IPS-18c (cell line): ENCODE results near the gene ZNF766.
A peak's percentile ranks its signal among the peaks of the same experiment; 100 is the strongest.
"Not testable (repeated sequence)": the region's sequence is repeated elsewhere in the genome, so short reads cannot be mapped to it uniquely, and the experiment has no call there.

ENCODE experiments used
- H3K4me3 ChIP-seq: 2 replicates; pipeline ENCODE4 v1.7.0; 2013; ENCODE audit warnings: low read depth, mild to moderate bottlenecking, low read length, moderate library complexity; ENCODE audit not compliant: insufficient read depth
- H3K9me3 ChIP-seq: one replicate; pipeline ENCODE4 v1.6.1; 2013; ENCODE audit warnings: mild to moderate bottlenecking, low read length, moderate library complexity; ENCODE audit not compliant: control insufficient read depth, insufficient read depth

The ZNF766 gene

DNA sequence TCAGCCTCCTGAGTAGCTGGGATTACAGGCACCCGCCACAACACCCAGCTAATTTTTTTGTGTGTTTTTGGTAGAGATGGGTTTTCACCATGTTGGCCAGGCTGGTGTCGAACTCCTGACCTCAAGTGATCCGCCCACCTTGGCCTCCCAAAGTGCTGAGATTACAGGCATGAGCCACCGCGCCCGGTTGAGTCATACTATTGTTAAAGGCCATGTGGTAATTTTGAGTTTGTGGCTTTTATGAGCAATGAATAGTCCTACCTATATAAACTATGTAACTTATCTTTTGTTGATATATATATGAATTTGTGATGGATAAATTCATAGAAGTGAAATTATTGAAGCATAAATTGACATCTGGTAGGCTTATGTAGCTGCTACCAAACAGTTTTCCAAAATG is 3.8 kb upstream of the ZNF766 start:
- H3K4me3 ChIP-seq, H3K9me3 ChIP-seq: not testable (repeated sequence)

DNA sequence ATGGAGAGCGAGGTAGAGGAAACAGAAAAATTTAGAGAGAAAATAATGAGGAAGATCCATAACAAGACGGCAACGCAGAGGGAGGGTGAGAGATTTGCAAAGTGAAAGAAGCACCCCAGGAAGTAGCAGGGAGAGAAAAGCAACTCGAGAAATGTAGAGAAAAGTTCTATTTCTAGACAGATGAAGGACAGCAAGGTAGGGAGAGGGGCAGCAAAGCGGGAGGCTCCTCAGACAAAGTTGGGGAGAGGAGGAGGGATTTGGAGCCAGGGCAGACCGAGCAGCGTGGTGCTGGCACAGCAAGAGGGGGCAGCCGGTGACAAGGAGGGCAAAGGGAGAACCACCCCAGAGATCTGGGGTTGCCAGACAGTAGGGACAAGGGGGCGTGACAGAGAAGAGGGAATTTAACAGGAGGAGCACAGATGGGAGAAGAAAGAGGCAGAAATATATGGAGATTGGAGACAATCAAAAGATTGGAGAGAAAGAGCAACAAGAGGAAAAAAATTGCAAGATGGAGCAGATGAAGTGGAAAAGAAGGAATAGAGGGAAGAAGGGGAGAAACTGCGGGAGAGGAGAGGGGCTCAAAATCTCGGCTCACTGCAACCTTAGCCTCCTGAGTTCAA is 989 bp downstream of the ZNF766 start:
- peaks cover 4% of the 10 kb centered on the region for H3K9me3 ChIP-seq

DNA sequence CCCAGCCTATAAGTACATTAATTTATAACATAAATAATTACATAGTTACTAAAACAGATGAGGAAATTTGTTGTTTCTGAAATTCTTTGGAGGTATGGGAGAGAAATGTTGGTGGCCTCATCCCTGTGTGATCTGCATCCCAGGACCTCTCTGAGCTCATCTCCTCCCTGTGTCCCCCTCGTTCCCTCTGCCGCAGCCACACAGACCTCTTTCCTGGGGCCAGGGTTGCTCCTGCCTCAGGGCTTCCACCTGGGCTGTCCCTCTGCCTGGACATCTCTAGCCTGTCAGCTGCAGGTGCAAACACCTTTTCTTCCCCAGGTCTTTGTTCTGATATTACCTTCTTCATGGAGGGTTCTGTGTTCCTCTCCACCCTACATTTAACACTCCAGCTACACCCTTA is 3.9 kb downstream of the ZNF766 start:
- H3K9me3 ChIP-seq: peaks cover 4% of the 10 kb centered on the region
- H3K4me3 ChIP-seq: no peak overlapping the region

More for the DNA sequence above, 989 bp downstream of the ZNF766 start:
- peak overlapping the region; percentile 99 for H3K4me3 ChIP-seq

DNA sequence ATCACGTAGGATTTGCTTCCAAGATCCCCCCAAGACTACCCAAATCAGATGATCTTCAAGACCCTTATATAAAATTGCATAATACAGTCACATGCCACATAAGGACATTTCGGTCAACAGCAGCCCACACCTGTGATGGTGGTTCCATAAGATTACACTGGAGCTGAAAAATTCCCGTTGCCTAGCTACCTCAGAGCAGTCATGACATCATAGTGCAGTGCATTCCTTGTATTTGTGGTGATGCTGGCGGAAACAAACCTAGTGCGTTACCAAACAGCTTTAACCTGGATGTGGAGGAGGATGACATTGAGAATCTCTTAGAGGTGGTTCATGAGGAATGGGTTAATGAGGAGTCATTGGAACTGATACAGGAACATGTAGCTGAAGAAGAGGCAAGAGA is 4.8 kb downstream of the ZNF766 start:
- Histone ChIP-seq H3K9me3 (peaks cover 4% of the 10 kb centered on the region), H3K4me3 (no peak overlapping the region)

DNA sequence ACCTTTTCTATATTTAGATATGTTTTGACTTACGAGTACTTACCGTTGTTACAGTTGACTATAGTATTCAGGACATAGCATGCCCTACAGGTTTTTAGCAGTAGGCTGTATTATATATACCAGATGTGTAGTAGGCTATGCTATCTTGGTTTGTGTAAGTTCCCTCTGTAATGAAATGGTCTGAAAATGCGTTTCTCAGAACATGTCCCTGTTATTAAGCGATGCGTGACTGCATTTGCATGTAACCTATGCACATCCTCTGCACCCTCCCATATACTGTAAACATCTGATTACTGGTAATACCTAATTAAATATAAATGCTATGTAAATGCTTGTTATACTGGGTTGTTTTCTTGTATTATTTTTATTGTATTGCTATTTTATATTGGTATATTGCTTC is 6.6 kb downstream of the ZNF766 start:
- Histone ChIP-seq H3K9me3 (peaks cover 4% of the 10 kb centered on the region), H3K4me3 (no peak overlapping the region)

DNA sequence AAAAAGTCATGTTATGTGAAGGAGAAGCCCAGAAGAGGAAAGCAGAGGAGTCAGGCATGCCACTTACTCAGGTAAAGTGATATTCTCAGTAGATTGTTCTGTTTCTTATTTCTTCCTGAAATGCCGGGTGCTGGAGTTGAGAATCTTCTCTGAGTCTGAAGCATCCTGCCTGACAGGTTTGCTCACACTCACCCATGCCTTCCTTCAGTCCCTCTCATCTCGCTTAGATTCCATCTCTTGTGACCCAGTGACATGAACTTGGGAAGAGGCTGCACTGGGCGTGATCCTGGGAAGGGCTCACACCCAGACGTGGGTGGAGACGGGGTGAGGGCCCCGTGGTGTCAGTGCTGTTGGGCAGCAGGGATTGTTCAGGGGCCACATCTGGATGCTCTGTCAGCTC is 8.1 kb downstream of the ZNF766 start:
- peaks cover 4% of the 10 kb centered on the region for H3K9me3 ChIP-seq
- H3K4me3 ChIP-seq: no peak overlapping the region

DNA sequence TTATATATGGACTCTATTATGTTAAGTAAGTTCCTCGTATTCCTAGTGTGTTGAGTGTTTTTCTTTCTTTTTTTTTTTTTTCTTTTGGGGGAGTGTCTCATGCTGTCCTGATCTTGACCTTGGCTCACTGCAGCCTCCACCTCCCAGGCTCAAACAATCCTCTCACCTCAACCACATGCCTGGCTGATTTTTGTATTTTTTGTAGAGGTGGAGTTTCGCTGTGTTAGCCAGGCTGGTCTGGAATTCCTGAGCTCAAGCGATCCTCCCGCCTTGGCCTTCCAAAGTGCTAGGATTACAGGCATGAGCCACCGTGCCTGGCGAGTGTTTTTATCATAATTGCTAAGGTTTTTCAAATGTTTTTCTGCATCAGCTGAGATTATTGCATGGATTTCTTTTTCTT is 16.9 kb downstream of the ZNF766 start:
- H3K9me3 ChIP-seq: no peaks in the 10 kb centered on the region
- no peak overlapping the region for H3K4me3 ChIP-seq

DNA sequence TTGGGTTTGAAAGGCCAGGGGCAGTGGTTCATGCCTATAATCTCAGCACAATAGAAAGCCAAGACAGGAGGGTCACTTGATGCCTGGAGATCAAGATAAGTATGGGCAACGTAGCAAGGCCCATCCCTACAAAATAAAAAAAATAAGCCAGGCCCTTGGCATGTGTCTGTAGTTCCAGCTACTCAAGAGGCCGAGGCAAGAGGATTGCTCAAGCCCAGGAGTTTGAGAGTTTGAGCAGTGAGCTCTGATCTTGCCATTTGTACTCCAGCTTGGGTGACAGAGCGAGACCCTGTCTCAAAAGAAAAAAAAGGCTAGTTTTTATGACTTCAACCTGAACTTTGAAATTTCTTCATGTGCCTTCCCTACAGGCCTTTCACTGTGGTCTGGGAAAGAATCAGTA is 22.4 kb downstream of the ZNF766 start:
- no peak overlapping the region for H3K4me3 ChIP-seq
- peaks cover 3% of the 10 kb centered on the region for H3K9me3 ChIP-seq

DNA sequence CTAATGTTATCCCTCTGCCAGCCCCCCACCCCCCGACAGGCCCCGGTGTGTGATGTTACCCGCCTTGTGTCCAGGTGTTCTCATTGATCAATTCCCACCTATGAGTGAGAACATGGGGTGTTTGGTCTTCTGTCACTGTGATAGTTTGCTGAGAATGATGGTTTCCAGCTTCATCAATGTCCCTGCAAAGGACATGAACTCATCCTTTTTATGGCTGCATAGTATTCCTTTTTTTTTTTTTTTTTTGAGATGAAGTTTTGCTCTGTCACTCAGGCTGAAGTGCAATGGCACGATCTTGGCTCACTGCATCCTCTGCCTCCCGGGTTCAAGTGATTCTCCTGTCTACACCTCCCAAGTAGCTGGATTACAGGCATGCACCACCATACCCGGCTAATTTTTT is 23.6 kb downstream of the ZNF766 start:
- not testable (repeated sequence) for H3K4me3 ChIP-seq, H3K9me3 ChIP-seq

DNA sequence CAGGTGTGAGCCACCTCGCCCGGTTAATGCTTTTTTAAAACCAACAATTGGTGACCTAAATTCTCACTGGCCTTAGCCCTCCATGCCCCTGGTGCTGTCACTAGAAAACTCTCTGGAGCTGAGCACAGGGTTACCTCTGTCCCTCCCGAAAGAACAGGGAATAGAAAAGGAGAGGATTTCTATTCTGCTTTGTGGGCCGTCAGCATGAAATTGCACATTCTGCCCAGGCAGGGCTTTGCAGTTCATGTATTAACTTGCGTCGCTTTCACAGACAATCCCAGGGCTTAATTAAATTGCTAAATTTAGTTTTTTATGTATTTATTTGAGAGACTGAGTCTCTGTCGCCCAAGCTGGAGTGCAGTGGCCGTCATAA is 27.0 kb downstream of the ZNF766 start:
- H3K4me3 ChIP-seq: peak overlapping the region; percentile 35
- H3K9me3 ChIP-seq: peaks cover 6% of the 10 kb centered on the region

DNA sequence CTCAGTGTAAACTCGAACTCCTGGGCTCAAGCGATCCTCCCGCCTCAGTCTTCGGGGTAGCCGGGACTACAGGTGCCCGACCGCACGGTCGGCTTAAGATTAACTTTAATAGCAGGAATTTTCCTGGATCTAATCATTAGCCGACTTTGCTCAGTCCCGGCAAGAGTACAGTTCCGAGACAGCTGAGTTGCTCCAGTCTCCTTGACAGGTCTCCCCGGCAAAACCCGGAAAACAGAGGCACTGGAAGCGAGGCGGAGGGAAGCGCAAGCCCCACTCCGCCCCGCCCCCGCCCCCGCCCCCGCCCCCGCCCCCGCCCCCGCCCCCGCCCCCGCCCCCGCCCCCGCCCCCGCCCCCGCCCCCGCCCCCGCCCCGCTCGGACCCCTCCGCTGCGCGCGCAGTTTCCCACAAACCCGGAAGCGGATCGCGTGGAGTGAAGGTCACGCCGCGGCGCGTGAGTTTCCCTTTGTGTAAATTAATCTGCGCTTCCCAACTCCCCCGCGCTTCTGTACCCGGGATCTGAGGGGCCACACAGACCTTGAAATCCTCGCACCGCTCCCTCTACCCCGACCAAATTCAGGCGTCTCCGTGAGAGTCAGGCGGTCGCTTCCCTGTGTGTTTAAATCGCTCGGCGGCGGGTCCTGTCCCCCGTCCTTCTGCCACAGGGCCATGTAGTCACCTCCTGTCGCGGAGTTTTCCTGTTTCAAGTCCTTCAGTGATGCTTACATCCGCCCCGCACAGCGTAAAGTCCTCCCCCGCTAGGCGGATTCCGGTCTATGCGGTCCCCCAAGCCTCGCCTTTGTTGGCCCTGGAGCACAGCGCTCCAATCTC is 27.6 kb downstream of the ZNF766 start, which contains the start of gene ZNF480:
ZNF480 (plus strand) TSS at position 397 of the 828 bp plus-strand sequence. CDS start 3,244 bp downstream, outside the sequence.
- H3K4me3 ChIP-seq: peak within 1 kb of the TSS; percentile 97
- H3K9me3 ChIP-seq: peaks cover 6% of the 10 kb centered on the region

DNA sequence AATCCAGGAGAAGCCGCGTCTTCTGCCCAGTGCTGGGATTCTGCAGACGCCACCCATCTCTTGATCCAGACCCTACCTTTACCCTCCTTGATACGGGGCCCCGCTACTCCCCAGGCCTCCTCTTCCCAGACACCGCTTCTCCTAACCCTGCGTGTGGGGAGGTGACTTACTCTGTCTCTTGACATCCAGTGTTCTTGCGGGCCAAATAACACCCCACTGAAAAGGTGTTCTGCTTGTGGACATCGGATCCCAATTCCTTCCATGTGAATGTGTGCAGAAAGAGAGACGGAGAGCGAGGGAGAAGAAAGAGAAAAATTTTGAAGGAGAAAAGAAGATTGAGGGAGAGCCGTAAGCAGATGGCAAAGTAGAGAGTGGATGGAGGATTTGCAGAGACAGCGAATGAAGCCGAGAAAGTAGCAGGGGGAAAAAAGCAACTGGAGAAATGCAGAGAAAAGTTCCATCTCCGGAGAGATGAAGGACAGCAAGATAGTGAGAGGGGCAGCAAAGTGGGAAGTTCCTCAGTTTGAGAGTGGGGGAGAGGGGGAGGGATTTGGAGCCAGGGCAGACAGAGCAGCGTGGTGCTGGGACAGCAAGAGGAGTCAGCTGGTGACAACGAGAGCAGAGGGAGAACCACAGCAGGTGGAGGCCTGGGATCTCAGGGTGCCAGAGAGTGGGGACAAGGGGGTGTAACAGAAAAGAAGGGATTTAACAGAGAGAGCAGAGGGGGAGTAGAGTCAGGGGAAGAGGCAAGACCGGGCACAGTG is 28.4 kb downstream of the ZNF766 start:
- Histone ChIP-seq H3K9me3 (peaks cover 6% of the 10 kb centered on the region), H3K4me3 (peak overlapping the region; percentile 97)

DNA sequence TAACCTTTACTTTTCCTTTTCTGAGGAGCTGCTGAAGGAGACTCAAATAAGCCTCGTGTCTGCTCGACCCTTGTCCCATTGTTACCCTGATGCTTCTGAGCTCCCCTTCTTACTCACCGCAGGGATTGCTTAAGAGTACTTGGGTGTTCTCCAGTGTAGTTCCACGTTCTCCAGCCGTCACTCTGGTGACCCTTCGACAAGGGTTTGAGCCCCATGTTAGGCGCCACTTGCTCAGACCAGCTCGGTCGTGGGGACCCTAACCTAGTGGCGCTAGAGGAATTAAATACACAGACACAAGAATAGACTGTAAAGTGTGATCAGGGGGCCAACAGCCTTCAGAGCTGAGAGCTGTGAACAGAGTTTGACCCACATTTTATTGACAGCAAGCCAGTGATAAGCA is 37.9 kb downstream of the ZNF766 start:
- peaks cover 43% of the 10 kb centered on the region for H3K9me3 ChIP-seq
- no peak overlapping the region for H3K4me3 ChIP-seq

DNA sequence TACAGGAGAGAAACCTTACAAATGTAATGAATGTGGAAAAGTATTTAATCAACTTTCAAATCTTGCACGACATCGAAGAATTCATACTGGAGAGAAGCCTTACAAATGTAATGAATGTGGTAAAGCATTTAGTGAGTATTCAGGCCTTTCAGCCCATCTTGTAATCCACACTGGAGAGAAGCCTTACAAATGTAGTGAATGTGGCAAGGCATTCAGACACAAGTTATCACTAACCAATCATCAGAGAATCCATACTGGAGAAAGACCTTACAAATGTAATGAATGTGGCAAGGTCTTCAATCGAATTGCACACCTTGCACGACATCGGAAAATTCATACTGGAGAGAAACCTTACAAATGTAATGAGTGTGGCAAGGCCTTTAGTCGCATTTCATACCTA is 53.0 kb downstream of the ZNF766 start:
- peaks cover 31% of the 10 kb centered on the region for H3K9me3 ChIP-seq
- no peak overlapping the region for H3K4me3 ChIP-seq

DNA sequence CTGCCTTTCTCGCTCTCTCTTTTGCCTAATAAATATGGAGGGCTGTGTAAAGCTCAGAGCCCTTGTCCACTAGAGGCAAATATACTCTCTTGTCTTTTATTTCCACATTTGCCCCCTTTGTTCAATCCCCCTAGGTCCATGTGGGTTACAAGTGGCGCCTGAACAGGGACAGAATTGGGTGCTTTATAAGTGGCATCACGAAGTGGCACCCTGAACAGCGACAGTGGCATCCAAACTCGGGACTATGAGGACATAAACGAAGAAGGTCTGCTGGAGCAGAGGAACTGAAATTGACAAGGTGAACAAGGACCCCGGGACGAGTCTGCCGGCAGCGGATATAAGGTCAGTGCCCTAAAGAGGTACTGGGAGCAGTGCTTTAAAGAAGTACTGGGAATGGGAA is 62.4 kb downstream of the ZNF766 start:
- no peak overlapping the region for H3K4me3 ChIP-seq
- H3K9me3 ChIP-seq: peaks cover 6% of the 10 kb centered on the region

DNA sequence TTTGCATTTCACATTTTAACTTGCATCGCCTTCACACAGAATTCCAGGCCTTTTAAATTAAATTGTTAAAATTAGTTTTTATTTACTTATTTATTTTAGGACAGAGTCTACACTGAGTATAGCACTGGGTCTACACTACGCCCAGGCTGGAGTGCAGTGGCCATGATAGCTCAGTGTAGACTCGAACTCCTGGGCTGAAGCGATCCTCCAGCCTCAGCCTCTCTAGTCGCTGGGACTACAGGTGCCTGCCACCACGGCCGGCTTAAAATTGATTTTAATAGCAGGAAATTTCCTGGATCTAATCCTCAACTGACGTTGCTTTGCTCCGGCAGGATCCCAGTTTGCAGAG is 66.4 kb downstream of the ZNF766 start:
- Histone ChIP-seq H3K9me3 (peaks cover 6% of the 10 kb centered on the region), H3K4me3 (peak overlapping the region; percentile 97; the same call in 1 of the 2 replicates)

DNA sequence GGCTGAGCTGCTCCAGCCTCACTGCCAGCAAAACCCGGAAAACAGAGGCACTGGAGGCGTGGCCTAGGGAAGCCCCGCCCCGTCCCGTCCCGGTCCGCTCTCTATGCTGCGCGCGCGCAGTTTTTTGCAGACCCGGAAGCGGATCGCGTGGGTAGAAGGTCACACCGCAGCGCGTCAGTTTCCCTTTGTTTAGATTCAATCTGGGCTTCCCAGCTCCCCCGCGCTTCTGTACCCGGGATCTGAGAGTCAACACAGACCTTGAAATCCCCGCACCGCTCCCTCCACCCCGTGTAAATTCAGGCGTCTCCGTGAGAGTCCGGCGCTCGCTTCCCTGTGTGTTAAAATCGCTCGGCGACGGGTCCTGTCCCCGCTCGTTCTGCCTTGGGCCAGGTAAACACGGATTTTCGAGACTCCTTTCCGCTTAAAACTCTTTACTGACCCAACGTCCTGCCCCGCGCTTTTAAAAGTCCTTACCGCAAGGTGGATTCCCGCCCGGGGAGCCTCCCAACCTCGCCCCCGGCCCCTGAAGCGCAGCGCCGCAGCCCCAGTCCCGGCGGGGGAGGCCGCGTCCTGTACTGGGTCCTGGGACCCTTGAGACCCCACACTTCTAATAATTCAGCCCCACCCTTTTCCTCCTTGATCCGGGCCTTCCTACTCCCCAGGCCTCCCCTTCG is 66.9 kb downstream of the ZNF766 start, which contains the start of gene ZNF610:
ZNF610 (plus strand) TSS at position 127 of the 674 bp plus-strand sequence. CDS start 12,930 bp downstream, outside the sequence.
- Histone ChIP-seq H3K4me3 (peak within 1 kb of the TSS; percentile 97), H3K9me3 (peaks cover 3% of the 10 kb centered on the region)
